Measurements from ENCODE around the gene NHLRC1.

The NHLRC1 gene

DNA sequence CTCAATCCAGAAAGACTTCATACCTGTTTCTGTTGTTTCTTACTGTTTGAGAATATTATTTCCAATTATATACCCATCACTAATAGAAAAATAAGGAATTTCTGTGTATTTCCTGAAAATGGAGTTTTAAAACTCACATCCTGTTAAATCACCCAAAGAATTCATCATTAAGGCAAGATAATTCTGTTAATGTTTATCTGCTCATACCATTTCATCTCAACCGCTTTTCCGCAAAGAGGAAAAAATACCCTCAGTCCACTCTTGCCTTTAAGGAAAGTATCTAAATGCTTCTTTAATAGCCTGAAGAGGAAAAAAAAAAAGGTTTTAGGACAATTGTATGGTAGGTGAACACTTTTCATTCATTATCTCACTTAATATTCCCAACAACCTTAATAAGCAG lies 25.1 kb upstream of the NHLRC1 start:
- TF ChIP-seq, protein P1, sequence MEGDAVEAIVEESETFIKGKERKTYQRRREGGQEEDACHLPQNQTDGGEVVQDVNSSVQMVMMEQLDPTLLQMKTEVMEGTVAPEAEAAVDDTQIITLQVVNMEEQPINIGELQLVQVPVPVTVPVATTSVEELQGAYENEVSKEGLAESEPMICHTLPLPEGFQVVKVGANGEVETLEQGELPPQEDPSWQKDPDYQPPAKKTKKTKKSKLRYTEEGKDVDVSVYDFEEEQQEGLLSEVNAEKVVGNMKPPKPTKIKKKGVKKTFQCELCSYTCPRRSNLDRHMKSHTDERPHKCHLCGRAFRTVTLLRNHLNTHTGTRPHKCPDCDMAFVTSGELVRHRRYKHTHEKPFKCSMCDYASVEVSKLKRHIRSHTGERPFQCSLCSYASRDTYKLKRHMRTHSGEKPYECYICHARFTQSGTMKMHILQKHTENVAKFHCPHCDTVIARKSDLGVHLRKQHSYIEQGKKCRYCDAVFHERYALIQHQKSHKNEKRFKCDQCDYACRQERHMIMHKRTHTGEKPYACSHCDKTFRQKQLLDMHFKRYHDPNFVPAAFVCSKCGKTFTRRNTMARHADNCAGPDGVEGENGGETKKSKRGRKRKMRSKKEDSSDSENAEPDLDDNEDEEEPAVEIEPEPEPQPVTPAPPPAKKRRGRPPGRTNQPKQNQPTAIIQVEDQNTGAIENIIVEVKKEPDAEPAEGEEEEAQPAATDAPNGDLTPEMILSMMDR (IDR thresholded peaks at IDR 0.05), result no peak

DNA sequence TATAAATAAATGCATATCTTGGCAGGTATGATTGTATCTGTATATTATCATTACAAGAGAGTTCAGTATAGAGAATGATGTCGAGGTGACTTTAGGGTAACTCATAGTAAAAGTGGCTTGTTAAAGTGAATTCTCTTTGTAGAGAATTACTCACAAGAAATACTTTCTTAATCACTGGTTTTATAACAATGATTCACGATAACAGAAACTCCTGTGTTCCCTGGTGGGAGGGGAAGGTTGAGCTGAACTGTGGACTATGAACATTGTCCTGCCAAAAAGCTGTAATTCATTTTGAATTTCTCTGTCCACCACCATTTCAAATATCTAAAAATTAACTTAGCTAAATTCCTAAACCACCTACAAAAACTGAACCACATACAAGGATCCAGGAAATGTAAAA lies 24.7 kb upstream of the NHLRC1 start:
- TF ChIP-seq, protein P1 (IDR thresholded peaks at IDR 0.05), result no peak

DNA sequence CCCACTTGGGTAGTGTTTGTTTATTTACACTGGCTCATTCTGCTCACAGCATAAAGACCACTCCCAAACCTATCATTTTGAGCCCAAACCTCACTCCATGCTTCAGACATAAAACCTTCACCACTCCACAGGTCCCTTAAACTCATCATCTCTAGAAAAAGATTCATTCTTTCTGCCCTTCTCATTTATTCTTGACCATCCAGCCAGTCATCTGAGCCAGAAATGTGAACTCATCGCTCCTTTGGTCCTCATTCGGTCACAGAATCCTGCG lies 20.0 kb upstream of the NHLRC1 start:
- TF ChIP-seq, protein P1 (IDR thresholded peaks at IDR 0.05), result no peak

DNA sequence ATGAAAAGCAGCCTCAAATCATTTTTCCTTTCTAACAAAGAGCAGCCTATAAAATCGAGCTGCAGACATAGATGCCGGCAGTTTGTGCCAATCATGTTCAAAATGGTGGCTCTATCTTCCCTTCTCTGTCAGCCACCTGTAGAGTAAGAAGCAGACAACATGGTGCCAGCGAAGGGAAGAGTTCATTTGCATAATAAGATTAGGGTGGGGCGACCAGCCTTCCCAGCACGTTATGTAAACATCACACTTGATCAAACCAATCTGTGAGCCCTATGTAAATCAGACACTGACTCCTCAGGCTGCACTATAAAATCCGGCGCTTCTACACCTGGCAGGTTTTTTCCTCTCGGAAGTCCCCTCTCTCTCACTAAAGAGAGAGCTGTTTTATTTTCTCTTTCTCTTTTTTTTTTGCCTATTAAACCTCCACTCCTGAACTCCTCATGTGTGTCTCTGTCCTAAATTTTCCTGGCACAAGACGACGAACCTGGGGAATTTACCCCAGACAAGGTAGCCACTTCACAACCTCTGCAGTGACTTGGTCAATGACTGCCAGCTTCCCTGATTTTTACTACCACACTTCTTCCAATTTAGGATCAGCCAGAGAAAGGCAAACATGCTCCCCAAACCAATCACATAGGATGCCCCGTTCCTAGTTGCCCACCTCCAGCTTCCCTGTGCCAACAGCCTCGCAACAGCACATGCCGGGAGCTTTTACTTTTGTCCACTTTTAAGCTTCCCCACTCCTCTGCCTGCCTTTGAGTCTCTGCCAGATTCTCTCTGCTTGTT lies 19.5 kb upstream of the NHLRC1 start:
- TF ChIP-seq, protein P1 (IDR thresholded peaks at IDR 0.05), result no peak

DNA sequence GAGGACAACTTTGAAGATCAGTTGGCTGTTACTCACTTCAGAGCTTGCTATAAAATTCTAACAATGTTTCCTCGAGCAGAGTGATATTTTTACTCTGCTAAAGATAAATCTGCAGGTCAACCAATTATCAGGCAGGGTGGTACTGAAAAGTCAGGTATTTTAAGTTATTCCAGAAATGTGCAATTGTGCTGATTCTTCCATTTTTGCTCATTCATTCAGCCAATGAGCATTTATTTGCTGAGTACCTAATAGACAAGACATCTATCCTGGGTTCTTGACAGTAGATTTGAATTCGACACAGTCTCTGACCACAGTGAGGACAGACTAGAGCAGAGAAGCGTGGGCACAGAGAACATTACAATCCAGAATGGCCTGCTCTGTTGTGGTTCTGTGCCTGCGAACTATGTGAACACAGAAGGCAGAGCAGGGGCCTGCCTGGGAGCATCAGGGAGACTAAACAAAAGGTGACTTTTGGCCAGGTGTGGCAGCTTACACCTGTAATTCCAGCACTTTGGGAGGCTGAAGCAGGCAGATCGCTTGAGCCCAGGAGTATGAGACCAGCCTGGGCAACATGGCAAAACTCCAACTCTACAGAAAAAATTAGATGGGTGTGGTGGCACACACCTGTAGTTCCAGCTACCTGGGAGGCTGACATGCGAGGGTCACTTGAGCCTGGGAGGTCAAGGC lies 17.6 kb upstream of the NHLRC1 start:
- TF ChIP-seq, protein P1 (IDR thresholded peaks at IDR 0.05), result no peak

DNA sequence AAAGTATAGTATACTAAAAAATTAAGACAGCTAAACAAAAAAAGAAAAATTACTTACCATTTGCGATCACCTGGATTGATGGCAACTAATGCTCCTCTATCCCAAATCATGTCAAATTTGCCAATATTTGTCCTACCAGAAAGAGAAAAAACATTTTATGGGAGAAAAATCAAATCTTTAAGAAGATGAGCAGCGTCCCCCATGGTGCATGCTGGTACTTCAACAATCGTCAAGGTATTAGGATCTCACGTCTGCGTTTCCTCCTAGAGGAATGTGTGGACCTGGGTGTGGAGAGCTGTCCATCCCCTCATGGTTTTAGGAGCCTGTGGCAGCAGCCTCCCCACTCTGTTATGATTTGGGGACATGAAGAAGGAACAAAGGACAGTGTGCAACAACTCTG lies 16.4 kb upstream of the NHLRC1 start:
- TF ChIP-seq, protein P1 (IDR thresholded peaks at IDR 0.05), result no peak

DNA sequence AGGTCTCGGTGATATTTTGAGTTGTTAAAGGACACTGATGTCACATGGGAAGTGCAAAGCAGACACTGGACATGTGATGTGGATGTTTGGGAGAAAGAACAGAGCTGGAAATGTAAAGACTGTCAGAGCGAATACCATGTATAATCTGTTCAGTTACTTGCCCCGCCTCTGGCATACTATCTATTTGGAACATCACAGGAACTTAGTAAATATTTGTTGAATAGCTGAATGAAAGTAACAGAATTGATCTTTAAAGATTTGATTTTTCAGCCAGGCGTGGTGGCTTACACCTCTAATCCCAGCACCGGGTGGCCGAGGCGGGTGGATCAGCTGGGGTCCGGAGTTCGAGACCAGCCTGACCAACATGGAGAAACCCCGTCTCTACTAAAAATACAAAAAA lies 13.8 kb upstream of the NHLRC1 start:
- TF ChIP-seq, protein P1 (IDR thresholded peaks at IDR 0.05), result no peak

Measured in LNCAP (cell line).